Trophoblast cell (in vitro differentiated cells and primary cell): Measurements from ENCODE around the gene HERC5.
A peak's percentile ranks its signal among the peaks of the same experiment; 100 is the strongest.
"Not testable (repeated sequence)": the region's sequence is repeated elsewhere in the genome, so short reads cannot be mapped to it uniquely, and the experiment has no call there.

Source experiments
- DNase-seq, 2 donors: peaks; one replicate each; pipeline ENCODE4 v3.0.0-alpha.2; 2016
- H2AFZ ChIP-seq: 2 replicates; pipeline ENCODE4 v1.6.1; 2013; ENCODE audit warnings: low read length, moderate library complexity, mild to moderate bottlenecking; ENCODE audit not compliant: insufficient read depth, poor library complexity
- H2AK5ac ChIP-seq: 2 replicates; pipeline ENCODE4 v1.6.1; 2013; ENCODE audit warnings: mild to moderate bottlenecking, low read length
- H2BK120ac ChIP-seq: 2 replicates; pipeline ENCODE4 v1.6.1; 2013; ENCODE audit warnings: low read length, mild to moderate bottlenecking, moderate library complexity; ENCODE audit not compliant: insufficient read depth, poor library complexity
- H2BK12ac ChIP-seq: 2 replicates; pipeline ENCODE4 v1.6.1; 2013; ENCODE audit warnings: mild to moderate bottlenecking, low read length, moderate library complexity
- H2BK5ac ChIP-seq: 2 replicates; pipeline ENCODE4 v1.6.1; 2013; ENCODE audit warnings: low read length, low read depth, moderate library complexity, mild to moderate bottlenecking; ENCODE audit not compliant: poor library complexity
- H3K14ac ChIP-seq: 2 replicates; pipeline ENCODE4 v1.6.1; 2013; ENCODE audit warnings: mild to moderate bottlenecking, low read length
- H3K18ac ChIP-seq: 2 replicates; pipeline ENCODE4 v1.6.1; 2013; ENCODE audit warnings: mild to moderate bottlenecking, low read length
- H3K23ac ChIP-seq: 2 replicates; pipeline ENCODE4 v1.6.1; 2013; ENCODE audit warnings: low read length
- H3K27ac ChIP-seq: 2 replicates; pipeline ENCODE4 v1.5.1; 2013; ENCODE audit warnings: low read depth, mild to moderate bottlenecking, inconsistent platforms, low read length, moderate library complexity
- H3K27me3 ChIP-seq: 2 replicates; pipeline ENCODE4 v1.6.1; 2013; ENCODE audit warnings: inconsistent platforms, mild to moderate bottlenecking, low read length, moderate library complexity; ENCODE audit not compliant: insufficient read depth
- H3K36me3 ChIP-seq, 2 experiments: 1 replicate in 1 of 2; 2 replicates in 1 of 2; pipeline ENCODE4 v1.6.1; 2013; ENCODE audit warnings: low read length in 2 of 2, mild to moderate bottlenecking in 2 of 2, moderate library complexity in 1 of 2; ENCODE audit not compliant: insufficient read depth in 2 of 2, control insufficient read depth in 1 of 2
- H3K4ac ChIP-seq: 2 replicates; pipeline ENCODE4 v1.6.1; 2013; ENCODE audit warnings: low read depth, mild to moderate bottlenecking, low read length, moderate library complexity
- H3K4me1 ChIP-seq, 2 experiments: 1 replicate in 1 of 2; 2 replicates in 1 of 2; pipeline ENCODE4 v1.6.1; 2013; ENCODE audit warnings: low read length in 2 of 2, mild to moderate bottlenecking in 2 of 2, moderate library complexity in 1 of 2; ENCODE audit not compliant: insufficient read depth in 2 of 2, control insufficient read depth in 1 of 2
- H3K4me2 ChIP-seq: 2 replicates; pipeline ENCODE4 v1.6.1; 2013; ENCODE audit warnings: inconsistent platforms, mild to moderate bottlenecking, low read length, moderate library complexity
- H3K4me3 ChIP-seq: 2 replicates; pipeline ENCODE4 v1.5.1; 2013; ENCODE audit warnings: mild to moderate bottlenecking, low read depth, low read length, inconsistent platforms
- H3K79me1 ChIP-seq: one replicate; pipeline ENCODE4 v1.6.1; 2013; ENCODE audit warnings: low read length
- H3K79me2 ChIP-seq: 2 replicates; pipeline ENCODE4 v1.6.1; 2013; ENCODE audit warnings: low read length, mild to moderate bottlenecking; ENCODE audit not compliant: control insufficient read depth, insufficient read depth, poor library complexity
- H3K9ac ChIP-seq: 2 replicates; pipeline ENCODE4 v1.6.1; 2013; ENCODE audit warnings: mild to moderate bottlenecking, low read length
- H3K9me3 ChIP-seq: 2 replicates; pipeline ENCODE4 v1.6.1; 2013; ENCODE audit warnings: low read depth, mild to moderate bottlenecking, control low read depth, inconsistent platforms, low read length; ENCODE audit not compliant: insufficient read depth
- H4K12ac ChIP-seq: 2 replicates; pipeline ENCODE4 v1.6.1; 2013; ENCODE audit warnings: low read depth, mild to moderate bottlenecking, low read length, moderate library complexity
- H4K8ac ChIP-seq: 2 replicates; pipeline ENCODE4 v1.6.1; 2013; ENCODE audit warnings: low read depth, mild to moderate bottlenecking, low read length, moderate library complexity
- H4K91ac ChIP-seq: one replicate; pipeline ENCODE4 v1.6.1; 2013; ENCODE audit warnings: low read depth, mild to moderate bottlenecking, low read length, moderate library complexity
- WGBS: extraction: QIAGEN DNeasy Blood & Tissue Kit; methylation state at CpG from one replicate; pipeline ENCODE4 v1.1.7; 2013; ENCODE audit warnings: missing lambda C conversion rate; ENCODE audit not compliant: insufficient read length, insufficient coverage; ENCODE audit errors: extremely low coverage; 5-methylcytosine and 5-hydroxymethylcytosine counted together

HERC5 gene

DNA sequence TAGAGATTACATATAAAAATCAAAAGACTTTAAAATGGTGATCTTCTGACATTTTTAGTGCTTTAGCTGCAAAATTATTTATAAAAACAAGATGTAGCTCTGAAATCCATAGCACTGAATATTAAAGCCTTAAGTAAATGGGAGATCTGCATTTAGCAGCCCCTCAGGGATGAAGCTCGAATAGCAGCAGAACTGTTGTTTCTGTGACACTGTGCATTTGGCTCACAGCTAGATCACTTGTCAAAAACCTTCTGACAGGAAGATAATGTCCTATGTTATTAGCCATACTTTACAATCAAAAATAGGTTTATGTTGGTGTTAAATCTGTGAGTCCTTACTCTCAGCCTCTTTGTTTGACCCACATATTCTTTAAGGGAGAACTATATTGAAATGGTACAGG is 80.8 kb downstream of the HERC5 start:
- no peak overlapping the region for H3K14ac ChIP-seq
- no peak overlapping the region for H2BK12ac ChIP-seq
- H3K4ac ChIP-seq = no peak overlapping the region
- H3K9me3 ChIP-seq = no peaks in the 10 kb centered on the region
- H4K91ac ChIP-seq = no peak overlapping the region
- H3K79me1 ChIP-seq = no peaks in the 10 kb centered on the region
- no peak overlapping the region for H4K12ac ChIP-seq
- no peak for DNase-seq
- no peak overlapping the region for H3K18ac ChIP-seq
- no peak overlapping the region for H3K23ac ChIP-seq
- no CpG with 5 or more reads among the region's 1 CpG for WGBS
- H2AK5ac ChIP-seq = no peak overlapping the region
- H3K4me1 ChIP-seq = no peaks in the 10 kb centered on the region
- no peak overlapping the region for H2BK5ac ChIP-seq
- no peak overlapping the region for H3K4me3 ChIP-seq
- H2AFZ ChIP-seq = no peak overlapping the region
- H3K79me2 ChIP-seq = no peaks in the 10 kb centered on the region
- no peak overlapping the region for H4K8ac ChIP-seq
- no peak overlapping the region for H3K4me2 ChIP-seq
- no peak overlapping the region for H2BK120ac ChIP-seq
- H3K27me3 ChIP-seq = no peaks in the 10 kb centered on the region
- no peak overlapping the region for H3K27ac ChIP-seq
- no peaks in the 10 kb centered on the region for H3K36me3 ChIP-seq
- H3K9ac ChIP-seq = no peak overlapping the region

DNA sequence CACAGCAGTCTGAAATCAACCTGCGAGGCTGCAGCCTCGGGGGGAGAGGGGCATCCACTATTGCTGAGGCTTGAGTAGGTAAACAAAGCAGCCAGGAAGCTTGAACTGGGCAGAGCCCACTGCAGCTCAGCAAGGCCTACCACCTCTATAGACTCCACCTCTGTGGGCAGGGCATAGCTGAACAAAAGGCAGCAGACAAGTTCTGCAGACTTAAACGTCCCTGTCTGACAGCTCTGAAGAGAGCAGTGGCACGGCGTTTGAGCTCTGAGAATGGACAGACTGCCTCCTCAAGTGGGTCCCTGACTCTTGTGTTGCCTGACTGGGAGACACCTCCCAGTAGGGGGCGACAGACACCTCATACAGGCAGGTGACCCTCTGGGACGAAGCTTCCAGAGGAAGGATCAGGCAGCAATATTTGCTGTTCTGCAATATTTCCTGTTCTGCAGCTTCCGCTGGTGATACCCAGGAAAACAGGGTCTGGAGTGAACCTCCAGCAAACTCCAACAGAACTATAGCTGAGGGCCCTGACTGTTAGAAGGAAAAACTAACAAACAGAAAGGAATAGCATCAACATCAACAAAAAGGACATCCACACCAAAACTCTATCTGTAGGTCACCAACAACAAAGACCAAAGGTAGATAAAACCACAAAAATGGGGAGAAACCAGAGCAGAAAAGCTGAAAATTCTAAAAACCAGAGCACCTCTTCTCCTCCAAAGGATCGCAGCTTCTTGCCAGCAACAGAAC is 82.6 kb downstream of the HERC5 start:
- not testable (repeated sequence) for H3K36me3 ChIP-seq, H3K27ac ChIP-seq, H2BK120ac ChIP-seq, H4K12ac ChIP-seq, H3K79me2 ChIP-seq, H3K23ac ChIP-seq, H3K27me3 ChIP-seq, H3K4me1 ChIP-seq, H4K8ac ChIP-seq, H2AK5ac ChIP-seq, H2BK12ac ChIP-seq, H3K14ac ChIP-seq, H3K4me3 ChIP-seq, H2AFZ ChIP-seq, H3K79me1 ChIP-seq, H4K91ac ChIP-seq, H2BK5ac ChIP-seq, H3K9me3 ChIP-seq, H3K4me2 ChIP-seq, H3K9ac ChIP-seq, H3K4ac ChIP-seq, H3K18ac ChIP-seq
- WGBS = no CpG with 5 or more reads among the region's 9 CpGs
- DNase-seq = peak; percentile 59 to 80

- Histone ChIP-seq H3K23ac (no peak overlapping the region), H3K14ac (no peak overlapping the region), H3K4me1 (no peaks in the 10 kb centered on the region), H3K79me2 (no peaks in the 10 kb centered on the region), H2AK5ac (no peak overlapping the region), H3K4ac (no peak overlapping the region), H3K4me3 (no peak overlapping the region), H3K36me3 (no peaks in the 10 kb centered on the region), H4K8ac (no peak overlapping the region), H3K4me2 (no peak overlapping the region), H4K91ac (no peak overlapping the region), H3K79me1 (no peaks in the 10 kb centered on the region), H3K27ac (no peak overlapping the region), H3K18ac (no peak overlapping the region), H3K9ac (no peak overlapping the region), H2BK12ac (no peak overlapping the region), H4K12ac (no peak overlapping the region), H3K27me3 (no peaks in the 10 kb centered on the region), H3K9me3 (no peaks in the 10 kb centered on the region), H2AFZ (no peak overlapping the region), H2BK5ac (no peak overlapping the region), H2BK120ac (no peak overlapping the region)
- DNase-seq = no peak
- no CpG with 5 or more reads among the region's 7 CpGs for WGBS
Observed at GRCh38 chr4:88549815-88550214, 92.9 kb downstream of the HERC5 start.
